ENCODE measurements around the gene ARHGEF3.
"Not testable (repeated sequence)": the region's sequence is repeated elsewhere in the genome, so short reads cannot be mapped to it uniquely, and the experiment has no call there.

The ARHGEF3 gene

DNA sequence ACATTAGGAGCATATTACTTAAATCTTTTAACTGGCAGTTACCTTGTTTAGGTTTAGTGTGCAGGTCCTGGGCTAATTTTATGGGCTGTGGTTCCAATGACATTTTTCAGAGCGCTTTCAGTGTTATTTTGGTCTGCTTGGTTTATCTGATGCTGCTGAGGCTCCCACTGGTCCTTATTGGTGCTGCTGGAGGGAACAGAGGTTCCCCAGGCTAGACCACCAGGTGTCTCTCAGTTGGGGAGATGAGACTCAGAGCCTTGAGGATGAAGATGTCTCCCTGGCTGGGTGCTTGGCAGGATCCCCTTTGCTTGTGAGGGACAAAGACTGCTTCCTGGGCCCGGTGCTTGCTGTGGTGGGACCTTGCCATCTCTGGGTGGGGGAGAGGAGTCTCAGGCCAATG is 90.4 kb downstream of the ARHGEF3 start:
- no peak for DNase-seq

- DNase-seq = not testable (repeated sequence)
These were observed 94.3 kb downstream of the ARHGEF3 start for GRCh38 chr3:56707412-56707811.

- DNase-seq = no peak
These were observed 95.1 kb downstream of the ARHGEF3 start for GRCh38 chr3:56706629-56707028.

DNA sequence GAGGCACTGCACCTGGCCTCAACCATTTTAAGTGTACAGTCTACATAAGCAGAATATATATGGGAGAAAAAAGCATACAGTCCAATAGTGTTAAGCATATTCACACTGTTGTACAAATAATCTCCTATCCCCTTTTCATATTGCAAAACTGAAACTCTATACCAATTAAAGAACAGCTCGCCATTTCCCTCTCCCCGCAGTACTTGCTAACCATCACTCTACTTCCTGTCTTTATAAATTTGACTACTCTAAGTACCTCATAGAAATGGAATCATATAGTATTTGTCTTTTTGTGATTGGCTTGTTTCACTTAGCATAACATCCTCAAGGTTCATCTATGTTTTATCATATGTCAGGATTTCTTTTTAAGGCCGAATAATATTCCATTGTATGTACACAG is 97.0 kb downstream of the ARHGEF3 start:
- DNase-seq = no peak

DNA sequence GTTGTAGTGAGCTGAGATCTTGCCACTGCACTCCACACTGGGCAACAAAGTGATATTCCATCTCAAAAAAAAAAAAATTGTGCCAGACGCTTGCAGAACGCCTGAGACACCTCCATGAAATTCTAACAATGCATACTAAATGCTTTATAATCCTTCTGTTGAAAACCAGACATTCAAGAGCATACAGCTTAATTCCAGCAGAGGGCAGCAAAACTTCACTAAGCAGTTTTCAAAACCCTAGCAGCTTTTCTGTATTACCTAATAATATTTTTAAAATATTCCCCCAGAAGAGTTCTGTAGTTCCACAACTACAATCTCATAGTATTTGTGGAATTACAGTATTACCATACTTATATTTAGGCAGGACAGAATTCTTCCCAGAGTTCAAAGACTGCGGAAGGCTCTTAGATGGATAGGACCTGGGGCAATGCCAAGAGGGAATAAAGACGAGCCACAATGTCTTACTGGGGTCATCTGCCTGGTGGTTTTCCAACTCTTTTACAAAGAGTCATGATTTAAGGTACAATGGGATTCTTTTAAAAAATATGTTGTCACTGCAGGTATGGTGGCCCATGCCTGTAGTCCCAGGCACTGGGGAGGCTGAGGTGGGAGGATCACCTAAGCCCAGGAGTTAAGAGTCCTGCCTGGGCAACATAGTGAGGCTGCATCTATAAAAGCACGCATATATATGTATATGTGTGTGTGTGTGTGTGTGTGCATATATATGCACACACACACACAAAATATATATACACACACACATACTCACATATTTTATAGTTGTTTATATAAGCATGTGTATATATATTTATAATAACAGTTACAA is 99.0 kb downstream of the ARHGEF3 start:
- peak; percentile 47 for DNase-seq

DNA sequence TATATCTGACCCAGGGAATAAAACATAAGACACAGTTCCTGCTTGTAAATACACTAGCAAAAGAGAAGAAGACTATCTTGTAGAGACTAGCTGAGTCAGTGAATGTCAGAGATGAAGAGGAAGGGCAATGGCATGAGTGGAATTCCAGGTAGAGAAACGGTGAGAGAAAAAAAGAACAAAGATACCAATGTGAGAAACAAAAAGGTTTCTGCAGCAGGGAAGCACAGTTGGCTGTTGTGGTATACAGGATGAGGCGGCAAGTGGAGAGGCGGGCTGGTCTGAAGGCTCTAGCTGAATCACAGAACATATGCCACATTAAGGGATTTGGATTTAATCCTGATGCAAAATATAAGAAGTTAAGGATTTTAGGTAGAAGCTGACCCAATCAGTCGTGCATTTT is 101.6 kb downstream of the ARHGEF3 start:
- no peak for DNase-seq

GRCh38 chr3:56694867-56695683 is 106.7 kb downstream of the ARHGEF3 start:
- no peak for DNase-seq

GRCh38 chr3:56693750-56694149 is 108.0 kb downstream of the ARHGEF3 start:
- DNase-seq = no peak

DNA sequence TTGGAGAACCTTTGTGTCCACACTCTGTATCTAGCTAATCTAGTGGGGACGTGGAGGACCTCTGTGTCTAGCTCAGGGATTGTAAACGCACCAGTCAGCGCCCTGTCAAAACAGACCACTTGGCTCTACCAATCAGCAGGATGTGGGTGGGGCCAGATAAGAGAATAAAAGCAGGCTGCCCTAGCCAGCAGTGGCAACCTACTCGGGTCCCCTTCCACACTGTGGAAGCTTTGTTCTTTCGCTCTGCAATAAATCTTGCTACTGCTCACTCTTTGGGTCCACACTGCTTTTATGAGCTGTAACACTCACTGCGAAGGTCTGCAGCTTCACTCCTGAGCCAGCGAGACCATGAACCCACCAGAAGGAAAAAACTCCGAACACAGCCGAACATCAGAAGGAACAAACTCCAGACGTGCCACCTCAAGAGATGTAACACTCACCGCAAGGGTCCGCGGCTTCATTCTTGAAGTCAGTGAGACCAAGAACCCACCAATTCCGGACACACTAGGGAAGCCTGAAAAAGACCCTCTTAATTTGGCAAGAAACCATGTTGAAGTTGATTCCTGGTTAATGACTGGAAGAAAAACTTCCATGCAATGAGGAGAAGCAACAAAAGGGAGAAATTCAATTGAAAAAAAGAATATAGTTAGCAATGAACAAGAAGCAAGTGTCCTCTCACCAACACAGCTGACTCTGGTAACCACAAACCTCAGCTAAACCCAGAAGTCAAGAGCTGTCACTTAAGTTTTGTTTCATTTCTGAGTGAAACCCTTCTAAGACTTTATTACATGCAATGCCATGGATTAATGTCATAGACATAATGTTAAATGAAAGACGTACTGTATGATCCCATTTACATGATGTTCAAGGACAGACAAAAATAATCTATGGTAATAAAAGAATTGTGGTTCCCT is 109.0 kb downstream of the ARHGEF3 start:
- DNase-seq = not testable (repeated sequence)

GRCh38 chr3:56692001-56692365 is 109.8 kb downstream of the ARHGEF3 start:
- DNase-seq = not testable (repeated sequence)

GRCh38 chr3:56691165-56692000 is 110.4 kb downstream of the ARHGEF3 start:
- DNase-seq = no peak

DNA sequence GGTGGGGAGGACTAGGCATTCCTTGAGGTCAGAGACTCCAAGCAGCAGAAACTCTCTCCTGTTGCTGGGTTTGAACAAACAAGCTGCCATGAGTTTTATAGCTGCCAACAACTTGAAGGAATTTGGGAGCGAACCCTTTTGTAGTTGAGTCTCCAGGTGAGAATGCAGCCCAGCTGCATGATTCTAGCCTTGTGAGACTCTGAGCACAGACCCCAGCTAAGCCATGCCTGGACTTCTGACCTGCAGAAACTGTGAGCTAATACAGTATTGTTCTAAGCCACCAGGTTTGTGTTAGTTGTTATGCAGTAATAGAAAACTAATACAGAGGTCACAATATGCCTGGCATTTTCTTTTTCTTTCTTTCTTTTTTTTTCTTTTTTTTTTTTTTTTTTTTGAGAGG is 112.4 kb downstream of the ARHGEF3 start:
- DNase-seq = no peak

DNA sequence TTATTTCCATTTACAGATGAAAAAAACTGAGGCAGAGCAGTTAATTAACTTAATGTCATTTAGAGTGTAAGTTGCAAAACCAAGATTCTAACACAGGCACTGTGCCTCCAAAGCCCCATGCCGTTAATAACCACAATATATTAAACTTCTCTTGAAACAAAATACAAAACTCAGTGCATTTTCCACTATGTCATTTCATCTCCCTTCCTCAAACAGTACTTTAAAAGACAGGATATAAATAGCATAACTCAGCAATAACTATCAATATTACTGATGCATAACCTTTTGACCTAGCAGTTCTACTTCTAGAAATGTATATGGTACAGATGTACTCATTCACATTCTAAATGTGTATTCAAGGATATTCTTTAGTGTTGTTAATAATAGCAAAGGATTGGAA is 113.6 kb downstream of the ARHGEF3 start:
- no peak for DNase-seq

- DNase-seq = no peak
These were observed 117.7 kb downstream of the ARHGEF3 start for GRCh38 chr3:56684029-56684428.

DNA sequence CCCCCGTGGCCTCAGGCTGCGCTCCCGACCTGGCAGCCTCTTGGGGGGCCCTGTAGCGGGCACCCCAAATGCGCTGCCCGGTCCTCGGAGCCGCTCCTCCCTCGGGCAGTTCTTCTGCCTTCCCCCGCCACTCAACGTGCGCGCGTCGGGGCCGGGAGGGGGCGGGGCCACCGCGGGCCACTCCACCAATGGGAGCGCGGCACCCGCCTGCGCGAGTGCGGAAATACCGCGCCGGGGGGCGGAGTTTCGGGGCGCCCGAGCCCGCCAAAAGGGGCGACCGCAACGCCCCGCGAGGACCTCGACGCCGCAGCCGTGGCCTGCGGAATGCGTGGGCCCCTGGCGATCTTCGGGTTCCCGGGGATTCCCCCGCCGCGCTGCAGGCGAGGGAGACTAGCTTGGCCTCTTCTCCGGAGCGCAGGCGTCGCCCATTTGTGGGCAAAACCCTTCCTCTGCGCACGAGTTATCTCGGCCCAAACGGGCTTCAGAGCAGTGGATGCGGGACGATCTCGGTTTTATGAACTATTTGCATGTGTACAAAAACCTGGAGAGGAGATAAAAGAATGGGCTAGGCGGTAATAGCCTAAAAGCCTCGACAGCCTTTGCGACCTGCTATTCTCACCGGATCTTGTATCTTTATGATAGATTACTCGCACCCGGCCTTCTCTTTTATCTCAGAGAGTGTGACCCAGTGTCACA is 118.5 kb downstream of the ARHGEF3 start, which contains the start of gene TASOR:
Gene TASOR, minus strand, starts transcription at position 144 of the 696 bp plus-strand sequence. CDS start 259 bp downstream, outside the sequence.
- peak; percentile 54 for DNase-seq

GRCh38 chr3:56682462-56683121 is 119.2 kb downstream of the ARHGEF3 start:
- peak; percentile 59 for DNase-seq

DNA sequence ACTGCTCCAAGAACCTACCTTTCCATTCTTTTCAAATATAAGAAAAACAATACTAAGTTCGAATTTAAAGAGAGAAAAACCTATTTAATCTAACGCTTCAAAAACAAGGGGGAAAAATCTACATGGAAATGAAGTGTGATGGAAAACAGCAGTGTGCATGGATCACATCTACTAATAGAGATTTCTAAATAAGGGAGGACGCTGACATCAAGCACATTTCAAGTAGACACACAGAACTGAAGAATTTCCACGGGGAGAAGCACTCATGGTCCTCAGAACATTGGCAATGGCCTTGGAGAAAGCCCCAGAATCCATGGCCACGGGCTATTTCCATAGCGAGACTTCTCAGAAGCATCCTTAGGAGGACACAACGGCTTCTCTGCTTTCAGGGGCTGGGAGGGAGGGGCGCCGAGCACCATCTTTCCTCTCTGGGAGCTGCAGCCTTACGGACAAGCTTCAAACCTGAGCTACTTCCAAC is 119.7 kb downstream of the ARHGEF3 start:
- no peak for DNase-seq

GRCh38 chr3:56680054-56680580 is 121.6 kb downstream of the ARHGEF3 start:
- DNase-seq = no peak

Measured in KG1 (cell line).